GM21825 (cell line): ENCODE data around the gene CUL9.

Experiments used
- ATAC-seq: cut with Tn5 transposase; IDR thresholded peaks from one replicate; pipeline ENCODE4 v1.9.1; 2021; ENCODE audit warnings: mild to moderate bottlenecking, moderate library complexity; ENCODE audit not compliant: unreplicated experiment

CUL9 gene

DNA sequence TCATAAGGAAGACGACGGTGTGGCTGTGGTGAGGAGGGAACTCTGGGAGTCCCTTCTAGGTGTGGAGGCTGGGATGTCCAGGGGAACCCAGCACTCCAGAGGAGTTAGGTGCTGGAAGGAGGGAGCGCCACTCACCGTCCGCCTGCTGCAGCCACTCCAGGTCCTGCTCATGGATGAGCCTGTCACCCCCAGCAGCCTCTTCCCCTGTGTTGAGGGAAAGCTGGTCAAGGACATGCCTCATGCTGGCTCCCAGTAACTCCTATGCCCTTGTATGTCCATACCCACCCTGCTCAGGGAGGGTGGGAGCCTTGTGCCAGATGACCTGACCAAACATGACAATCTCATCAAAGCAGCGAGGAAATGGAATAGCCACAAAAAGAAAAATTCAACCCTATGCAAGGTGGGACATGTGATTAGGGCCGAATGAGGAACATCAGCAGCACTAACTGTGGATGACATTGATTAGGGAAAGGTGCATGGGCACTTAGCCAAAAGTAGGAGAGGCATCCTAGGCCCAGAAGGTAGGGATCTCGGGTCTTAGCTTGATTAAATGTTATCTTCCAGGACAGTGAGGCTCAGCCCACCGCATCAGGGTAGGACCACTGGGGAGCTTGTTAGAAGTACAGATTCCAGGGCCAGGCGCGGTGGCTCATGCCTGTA is 44.3 kb downstream of the CUL9 start:
- no peak for ATAC-seq

DNA sequence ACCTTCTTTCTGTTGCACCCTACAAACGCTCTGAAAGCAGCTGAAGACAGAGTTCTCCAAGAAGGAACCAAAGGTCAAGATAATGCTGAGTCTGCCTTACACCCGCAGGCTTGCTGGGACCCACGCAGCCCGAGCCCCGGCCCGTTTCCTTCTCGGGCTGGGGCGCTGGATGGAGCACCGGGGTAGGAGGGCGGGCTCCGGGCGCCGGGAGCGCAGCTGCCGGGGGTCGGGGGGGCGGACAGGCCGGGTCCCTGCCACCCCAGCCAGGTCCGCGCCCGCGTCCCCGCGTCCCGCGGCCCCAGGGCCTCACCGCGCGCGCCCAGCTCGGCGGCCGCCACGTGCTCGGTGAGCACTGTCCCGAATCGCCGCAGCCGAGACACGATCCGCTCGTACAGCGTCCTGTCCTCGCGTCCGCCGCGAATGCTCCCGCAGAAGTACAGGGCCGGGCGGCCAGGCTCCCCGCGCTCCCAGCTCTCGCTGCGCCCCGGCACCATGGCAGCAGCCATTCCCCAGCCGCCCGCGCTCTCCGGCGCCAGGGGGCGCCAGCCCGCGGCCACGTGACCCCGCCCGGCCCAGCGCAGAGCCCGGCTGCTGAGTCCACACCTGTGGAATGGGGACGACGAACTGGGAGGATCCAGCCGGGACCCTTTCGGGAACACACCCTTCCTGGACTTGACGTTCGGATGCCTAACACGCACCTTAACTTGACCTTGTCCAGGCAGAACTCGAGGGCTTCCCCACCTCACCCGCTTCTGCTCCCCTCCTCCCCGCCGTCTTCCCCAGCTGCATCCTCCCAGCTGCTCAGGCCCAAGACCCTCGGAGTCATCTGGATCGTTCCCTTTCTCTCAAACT is 47.2 kb downstream of the CUL9 start, which contains the start of gene DNPH1:
TSS of gene DNPH1 (minus strand) at position 531 of the 852 bp plus-strand sequence. CDS start at position 506, 25 bp downstream.
- ATAC-seq = peak; percentile 59

DNA sequence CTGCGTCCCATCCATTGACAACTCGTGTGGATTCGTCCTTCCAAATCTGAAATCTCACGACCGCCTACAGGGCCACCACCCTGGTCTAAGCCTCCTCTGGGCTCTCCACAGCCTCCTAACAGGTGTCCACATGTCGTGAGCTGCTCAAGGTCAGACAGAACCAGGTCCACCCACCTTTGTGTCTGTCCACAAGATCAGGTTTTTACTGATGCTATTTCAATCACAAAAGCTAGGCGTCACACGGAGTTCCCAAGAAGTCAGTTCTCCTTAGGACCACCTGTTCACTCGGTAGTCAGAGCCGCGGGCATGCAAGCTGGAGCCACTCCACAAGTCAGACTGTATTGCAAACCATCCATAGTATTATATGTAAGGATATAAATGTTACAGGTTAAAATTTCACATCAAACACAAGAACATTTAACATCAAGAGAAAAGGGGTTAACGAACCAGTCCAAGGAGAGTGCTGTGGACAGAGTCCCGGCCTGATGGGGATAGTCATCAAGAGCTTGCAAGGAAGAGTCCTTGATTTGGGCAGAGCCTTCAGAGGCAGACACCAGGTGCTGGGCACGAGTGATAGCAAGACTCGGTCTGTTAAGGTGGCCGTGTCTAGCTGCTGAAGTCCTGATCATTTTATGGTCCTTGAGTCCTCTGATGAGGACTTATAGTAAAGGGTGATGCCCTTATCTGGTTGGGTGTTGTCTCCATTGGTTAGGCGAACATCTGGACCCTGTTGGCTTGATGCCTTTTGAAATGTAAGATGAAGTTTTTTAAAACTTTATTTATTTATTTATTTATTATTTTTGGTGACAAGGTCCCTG is 48.0 kb downstream of the CUL9 start:
- ATAC-seq = no peak

DNA sequence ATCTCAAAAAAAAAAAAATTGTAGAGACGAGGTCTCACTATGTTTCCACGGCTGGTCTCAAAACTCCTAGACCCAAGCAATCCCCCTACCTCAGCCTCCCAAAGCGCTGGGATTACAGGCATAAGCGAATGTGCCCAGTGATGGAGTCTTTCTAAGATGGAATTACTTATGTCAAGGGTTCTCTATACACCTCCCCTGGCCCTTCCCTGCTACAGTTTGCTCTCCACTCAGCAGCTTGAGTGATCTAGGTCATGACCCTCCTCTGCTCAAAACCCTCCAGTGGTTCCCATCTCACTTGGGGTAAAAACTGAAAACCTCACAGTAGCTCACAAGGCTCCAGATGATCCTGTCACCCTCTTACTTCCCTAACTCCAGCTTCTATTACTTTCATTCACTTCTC is 49.1 kb downstream of the CUL9 start:
- ATAC-seq = no peak

DNA sequence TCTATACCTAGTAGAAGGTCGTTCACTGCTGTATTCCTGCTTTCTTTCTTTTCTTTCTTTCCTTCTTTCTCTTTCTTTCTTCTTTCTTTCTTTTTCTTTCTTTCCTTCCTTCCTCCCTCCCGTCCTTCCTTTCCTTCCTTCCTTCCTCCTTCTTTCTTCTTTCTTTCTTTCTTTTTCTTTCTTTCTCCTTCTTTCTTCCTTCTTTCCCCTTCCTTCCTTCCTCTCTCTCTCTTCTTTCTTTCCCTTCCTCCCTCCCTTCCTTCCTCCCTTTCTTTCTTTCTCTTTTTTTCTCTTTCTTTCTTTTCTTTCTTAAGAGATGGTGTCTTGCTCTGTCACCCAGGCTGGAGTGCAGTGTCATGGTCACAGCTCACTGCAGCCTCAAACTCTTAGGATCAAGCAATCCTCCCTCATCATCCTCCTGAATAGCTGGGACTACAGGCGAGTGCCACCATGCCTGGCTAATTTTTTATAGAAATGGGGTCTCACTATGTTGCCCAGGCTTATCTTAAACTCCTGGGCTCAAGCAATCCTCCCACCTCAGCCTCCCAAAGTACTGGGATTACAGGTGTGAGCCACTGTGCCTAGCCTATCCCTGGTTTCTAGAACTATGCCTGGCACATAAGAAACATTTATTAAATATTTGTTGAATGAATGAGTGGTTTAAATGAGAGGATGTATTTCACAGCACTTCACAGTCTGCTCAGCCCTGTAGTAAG is 49.9 kb downstream of the CUL9 start:
- no peak for ATAC-seq

DNA sequence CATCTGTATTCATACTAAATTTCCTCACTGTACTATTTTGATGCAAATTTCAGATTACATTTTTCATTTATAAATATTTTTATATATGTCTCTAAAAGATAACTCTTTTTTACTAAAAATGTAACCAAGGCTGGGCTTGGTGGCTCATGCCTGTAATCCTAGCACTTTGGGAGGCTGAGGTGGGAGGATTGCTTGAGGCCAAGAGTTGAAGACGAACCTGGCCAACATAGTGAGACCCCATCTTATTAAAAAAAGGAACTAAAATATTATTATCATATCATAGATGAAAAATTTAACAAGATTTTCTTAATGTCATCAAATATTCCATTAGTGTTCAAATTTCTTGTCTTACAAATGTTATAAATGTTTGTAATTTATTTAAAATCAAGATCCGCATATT is 53.8 kb downstream of the CUL9 start:
- ATAC-seq = no peak

DNA sequence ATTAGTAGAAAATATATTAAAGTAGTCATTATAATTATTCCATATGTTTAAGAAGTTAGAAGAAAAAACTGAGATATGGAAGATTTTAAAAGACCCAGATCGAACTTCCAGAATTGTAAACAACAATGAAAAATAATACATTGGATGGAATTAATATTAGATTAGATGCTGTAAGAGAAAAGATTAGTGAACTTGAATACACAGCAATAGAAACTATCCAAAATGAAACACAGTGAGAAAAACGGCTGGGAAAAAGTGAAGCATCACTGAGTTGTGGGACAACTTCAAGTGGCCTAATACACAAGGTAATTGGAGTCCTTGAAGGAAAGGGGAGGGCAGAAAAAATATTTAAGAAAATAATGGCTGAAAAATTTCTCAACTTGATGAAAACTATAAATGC is 57.1 kb downstream of the CUL9 start:
- no peak for ATAC-seq

DNA sequence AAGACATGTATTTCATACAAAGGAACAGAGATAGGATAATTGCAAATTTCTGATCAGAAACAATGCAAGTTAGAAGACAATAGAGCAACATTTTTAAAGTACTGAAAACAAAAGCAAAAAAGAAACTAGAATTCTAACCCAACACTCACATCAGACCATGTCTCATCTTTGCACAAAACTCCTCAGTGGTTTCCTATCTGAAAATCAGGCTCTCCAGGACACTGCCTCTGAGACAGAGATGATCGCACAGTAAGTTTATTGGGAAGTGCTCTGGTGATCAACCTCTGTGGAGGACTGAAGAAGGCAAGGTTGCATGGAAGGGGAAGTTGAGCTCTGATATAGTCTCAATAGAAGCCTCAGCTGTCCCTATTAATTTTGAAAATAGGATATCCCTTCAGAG is 59.0 kb downstream of the CUL9 start:
- no peak for ATAC-seq

DNA sequence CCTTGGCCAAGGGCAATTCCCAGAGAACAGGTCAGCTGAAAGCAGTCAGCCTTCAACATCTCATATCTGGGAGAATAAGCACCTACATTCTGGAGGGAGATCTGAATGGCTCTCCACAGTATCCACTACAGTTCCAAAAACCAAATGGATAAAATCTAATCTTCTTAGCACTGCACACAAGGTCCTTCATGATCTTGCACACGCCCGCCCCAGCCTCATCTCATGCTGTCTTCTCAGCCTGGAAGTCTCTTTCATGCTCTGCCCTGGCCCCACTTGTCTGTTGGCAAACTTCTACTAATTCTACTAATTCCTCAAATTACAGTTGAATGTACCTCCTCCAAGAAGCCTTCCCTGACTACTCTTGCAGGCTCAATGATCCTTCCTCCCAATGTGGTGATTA is 59.5 kb downstream of the CUL9 start:
- no peak for ATAC-seq

DNA sequence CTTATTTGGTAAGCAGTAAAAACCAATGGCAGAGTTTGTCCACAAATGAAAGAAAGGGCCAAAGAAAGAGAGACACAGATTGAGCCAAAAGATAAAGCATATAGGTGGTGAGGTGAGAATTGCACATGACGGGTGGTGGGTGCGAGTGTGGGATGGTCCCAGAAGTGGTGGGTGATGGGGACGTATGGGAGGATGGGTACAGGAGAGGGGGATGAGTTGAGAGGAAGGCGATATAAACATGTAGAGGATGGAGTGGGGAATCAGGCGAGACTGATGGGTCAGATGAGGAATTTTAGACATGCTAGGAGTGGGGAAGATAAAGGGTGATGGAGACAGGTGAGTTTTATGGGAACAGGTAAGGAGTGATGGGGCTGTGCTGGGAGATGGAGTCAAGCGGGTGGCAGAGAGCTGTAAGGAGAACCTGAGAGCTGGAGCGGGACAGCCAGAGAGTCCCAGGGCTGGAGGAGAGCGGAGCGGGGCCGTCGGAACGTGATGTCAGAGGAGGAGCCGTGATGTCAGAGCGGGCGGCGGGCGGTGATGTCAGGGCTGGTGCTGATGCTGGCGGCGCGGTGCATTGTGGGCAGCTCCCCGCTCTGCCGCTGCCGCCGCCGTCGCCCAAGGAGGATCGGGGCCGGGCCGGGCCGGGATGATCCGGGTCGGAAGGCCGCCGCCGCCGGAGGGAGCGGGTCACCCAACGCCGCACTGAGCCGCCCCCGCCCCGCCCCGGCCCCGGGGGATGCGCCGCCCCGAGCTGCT is 61.1 kb downstream of the CUL9 start, which contains the start of gene TTBK1:
TSS of gene TTBK1 (plus strand) at position 574 of the 756 bp plus-strand sequence. CDS start 3,180 bp downstream, outside the sequence.
- ATAC-seq = no peak

DNA sequence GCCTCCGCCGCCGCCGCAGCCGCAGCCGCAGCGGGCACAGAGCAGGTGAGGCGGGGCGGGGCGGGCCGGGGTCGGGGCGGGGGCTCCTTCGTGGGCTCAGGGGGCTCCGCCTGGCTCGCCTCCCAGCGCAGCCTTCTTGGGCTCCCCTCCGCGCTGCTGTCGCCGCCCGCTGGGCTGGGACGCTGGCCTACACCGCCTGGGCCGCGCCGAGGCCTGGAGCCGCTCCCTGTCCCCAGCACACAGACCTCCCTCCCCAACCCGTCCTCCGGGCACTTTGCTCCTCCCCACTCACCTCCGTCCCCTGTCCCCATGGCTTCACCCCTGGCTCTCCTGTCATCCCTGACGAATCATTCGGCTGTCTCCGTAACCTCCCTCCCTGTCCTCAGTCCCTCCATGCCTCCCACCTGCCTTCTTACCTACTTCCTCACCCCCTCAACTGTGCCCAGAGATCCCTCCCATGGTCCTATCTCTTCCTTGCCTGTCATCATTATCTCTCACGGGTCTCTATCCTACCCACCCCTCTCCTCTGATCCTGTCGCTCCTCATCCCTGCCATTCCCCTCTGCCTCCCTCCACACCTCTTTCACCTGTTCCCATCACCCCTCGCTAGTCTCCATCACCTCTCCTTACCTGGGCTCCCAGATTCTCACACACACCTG is 61.8 kb downstream of the CUL9 start:
- ATAC-seq = no peak

DNA sequence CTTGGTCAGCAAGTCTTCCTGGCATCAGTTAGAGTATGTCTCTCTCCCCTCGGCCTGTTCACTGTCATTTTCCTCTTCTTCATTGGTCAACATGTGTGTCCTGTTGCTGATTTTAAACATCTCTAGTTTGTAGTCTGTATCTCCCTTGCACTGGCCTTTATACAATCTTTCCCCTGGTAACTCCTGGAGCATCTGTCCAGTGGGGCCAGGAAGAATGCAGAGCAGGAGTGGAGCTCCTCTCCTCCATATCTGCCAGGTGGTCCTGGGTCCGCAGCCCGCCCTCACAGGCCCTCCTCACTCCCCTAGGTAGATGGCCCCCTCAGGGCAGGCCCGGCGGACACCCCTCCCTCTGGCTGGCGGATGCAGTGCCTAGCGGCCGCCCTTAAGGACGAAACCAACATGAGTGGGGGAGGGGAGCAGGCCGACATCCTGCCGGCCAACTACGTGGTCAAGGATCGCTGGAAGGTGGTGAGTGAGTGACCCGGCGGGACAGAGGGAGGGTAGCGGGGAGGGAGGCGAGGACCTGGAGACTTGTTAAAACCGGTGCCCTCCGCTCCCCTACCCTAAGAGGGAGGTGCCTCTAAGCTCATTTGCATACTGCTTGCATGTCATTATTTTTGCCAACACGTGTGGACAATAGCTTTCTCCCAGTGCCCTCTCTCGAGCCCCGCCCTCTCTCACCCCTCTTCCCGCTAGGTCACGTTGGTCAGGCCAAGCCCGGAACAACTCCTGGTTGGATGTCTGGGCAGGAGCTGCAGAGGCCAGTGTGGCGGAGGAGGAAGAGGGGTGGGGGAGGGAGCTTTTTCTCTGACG is 64.5 kb downstream of the CUL9 start:
- ATAC-seq = peak; percentile 29

DNA sequence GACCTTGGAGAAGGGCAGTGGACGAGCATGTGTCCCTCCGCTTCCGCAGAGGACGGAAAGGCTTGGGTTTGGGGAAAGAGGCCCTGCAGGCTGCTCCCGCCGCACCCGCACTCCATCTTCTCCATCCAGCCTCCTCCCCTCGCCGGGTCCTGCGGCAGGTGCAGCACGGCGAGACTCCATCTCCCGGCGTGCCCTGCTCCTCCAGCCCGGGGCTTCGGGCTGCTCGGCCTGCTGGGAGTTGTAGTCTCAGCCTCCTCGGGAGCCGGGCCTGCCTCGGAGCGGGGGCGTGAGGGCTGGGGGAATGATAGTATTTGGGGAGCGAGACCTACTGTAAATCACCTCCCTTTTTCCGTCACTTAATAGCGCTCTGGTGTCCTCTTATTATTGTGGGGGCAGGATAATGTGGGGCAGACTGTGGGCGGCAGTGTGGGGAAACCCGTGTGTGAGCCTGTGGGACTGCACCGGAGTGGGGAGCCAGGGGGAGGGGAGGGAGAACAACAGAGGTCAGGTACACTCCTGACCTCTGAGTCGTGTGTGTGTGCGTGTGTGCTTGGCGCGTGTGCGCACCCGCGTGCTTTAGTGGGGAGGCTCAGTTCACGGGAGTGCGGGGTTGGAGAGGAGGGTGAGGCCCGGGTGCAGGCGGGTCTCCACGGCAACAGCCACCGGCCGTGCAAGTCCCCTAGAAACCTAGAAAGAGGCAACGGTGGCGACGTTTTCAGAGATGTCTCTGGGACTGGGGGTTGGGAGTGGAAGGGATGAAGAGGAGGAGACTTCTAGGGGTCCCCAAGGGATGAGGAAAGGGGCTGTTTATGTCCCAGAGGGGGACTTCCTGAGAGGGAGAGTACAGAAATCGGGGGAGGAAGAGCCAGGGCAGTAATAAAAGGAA is 65.4 kb downstream of the CUL9 start:
- peak; percentile 85 for ATAC-seq

DNA sequence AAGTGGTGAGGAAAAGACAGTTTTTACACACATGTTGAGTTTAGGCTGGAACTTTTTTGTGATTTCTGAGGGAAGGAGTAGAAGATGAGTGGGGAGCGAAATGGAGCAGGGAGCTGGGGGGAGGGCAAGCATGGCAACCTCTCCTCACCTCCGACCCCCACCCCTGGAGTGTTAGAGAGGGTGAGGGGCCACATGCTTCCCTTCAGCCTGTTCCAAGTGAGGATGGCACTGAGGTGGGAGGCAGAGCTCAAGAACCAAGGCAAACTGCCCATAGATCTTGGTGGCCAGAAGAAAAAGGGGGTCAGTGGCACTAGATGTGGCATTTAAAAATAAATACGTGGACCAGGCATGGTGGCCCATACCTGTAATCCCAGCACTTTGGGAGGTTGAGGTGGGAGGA is 66.1 kb downstream of the CUL9 start:
- no peak for ATAC-seq

DNA sequence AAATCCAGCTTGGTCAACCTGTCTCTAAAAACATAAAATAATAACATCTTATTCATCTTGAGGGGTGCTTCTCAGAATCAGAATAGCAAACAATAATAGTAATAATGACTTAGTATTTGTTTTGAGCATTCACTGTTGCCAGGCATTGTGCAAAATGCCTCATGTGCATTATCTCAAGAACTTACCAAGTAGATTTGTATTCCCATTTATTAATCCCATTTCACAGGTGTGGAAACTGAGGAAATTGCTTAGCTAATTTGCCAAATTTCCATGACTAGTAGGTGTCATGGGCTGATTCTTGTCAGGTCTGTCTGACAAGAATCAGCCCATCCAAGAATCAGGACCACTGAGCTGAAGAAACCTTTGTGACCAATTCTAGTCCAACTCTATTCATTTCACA is 66.8 kb downstream of the CUL9 start:
- ATAC-seq = no peak

DNA sequence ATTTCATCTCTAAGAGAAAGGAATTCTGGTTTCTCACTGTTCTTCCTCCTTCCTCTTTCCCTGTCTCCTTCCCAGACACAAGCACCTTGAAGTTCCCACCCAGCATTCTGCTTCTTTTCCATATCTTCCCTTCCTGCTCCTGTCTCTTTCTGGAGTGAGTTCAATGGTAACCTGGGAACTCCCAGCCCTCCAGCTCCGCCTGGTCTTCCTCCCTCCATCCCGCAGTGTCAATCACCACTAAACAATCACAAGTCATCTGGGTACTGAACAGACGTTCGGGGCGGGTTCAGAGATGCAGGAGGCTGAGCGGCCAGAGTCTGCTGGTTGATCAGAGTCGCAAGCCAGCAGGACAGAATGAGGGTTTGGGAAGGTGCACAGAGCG is 69.0 kb downstream of the CUL9 start:
- no peak for ATAC-seq

DNA sequence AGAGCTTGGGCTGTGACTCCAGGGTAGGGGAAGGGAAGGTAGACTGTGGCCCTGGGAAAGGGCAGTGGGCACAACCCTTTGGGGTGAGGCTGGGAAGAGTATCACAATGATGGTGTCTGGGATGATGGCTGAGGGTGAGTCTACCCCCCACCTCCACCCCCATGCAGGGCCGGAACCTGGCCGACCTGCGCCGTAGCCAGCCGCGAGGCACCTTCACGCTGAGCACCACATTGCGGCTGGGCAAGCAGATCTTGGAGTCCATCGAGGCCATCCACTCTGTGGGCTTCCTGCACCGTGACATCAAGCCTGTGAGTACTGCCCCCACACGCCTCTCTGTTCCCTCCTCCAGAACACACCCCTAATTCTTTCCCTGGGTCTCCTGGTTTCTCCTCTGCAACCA is 71.4 kb downstream of the CUL9 start:
- ATAC-seq = no peak
